DMS53 treated with DMSO at 0.1 percent for 48 hours (cell line): ENCODE data around the gene FASN.
A peak's percentile ranks its signal among the peaks of the same experiment; 100 is the strongest.

Experiments
- DNase-seq: peaks from one replicate; lab custom pipeline; 2025; ENCODE audit not compliant: unreplicated experiment; lab: John Stamatoyannopoulos, UW

The FASN gene

DNA sequence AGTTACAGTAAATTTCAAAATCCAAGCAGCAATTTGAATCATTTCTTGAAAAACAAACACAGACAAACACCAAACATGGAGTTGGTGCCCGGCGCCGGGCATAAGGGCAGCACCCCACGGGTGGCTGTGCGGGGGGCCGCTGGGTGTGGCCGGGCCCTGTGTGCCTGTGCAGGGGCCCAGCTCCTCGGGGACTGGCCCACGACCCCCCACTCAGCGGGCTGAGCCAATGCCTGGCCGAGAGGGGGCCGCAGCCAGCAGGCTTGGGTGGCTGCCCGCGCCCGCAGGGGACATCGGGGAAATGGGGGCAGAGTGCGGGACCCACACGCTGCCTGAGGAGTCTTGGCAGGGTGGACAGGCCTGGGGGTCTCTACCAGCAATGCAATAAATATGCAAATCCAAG, 19.6 kb downstream of the FASN start:
- no peak for DNase-seq

DNA sequence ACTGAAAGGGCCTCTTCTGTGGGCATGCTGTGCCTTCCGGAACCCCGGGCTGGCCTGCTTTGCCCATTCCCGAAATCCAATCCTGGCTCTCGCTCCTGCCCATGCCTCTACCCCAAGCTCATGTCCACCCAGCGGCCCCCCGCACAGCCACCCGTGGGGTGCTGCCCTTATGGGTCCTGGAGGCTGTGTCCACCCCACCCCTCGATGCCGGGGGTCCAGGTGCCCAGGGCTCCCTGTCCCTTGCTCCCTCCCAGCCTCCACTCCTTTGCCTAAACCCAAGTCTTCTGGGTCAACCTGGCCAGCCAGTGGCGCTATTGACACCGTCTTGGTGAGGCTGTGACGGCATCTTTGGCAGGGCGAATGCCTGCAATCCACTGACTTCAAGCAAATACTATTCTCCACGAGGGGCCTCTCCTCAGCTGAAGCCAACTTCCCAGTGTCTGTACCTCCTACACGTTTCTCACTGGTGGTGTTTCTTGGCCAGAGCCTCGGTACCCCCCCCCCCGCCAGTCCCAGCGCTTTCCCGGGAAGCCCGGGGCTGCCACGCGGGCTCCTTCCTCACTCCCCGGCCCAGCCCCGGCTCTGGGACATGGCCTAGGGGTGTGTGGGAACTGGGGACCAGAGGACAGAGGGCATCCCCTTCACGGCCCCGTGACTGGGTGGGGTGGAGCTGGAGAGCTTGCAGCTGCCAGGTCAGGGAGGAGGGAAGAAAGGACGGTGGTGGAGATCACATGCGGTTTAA, 20.2 kb downstream of the FASN start:
- DNase-seq: no peak

DNA sequence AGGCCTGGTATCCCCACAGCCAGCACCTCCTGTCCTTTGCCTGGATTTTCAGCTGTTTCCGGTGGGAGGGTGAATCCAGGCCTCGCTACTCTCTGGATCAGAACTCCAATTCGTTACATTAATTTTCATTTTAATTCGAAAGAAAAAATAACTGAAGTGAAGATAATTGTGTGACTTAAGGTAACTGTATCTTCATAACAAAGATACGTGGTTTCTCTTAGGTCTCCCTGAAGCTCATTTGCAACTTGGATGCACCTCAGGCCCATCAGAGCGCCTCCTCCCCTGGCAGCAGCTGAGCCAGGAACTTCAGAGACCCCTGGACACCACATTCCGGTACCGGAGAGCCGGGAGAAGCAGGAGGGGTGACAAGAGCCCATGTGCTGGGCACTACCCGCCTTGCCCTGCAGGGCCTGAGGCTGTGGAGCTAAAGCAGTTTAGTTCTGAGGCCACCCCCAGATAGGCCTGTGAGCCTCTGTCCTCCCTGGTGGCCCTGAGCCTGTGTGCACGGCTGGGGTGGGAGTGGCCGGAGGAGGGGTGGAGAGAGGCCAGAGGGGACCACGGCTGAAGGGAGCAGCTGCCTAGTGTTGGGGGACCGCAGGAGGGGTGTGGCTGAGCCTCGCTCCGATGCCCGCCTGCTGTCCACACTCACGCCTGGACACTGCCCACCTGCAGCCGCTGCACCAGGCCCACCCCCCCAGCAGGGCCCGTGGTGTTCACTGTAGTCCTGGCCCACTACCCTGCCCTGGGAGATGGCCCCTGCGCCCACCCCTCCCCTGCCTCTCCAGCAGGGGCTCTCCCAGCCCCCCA, 21.0 kb downstream of the FASN start:
- no peak for DNase-seq

DNA sequence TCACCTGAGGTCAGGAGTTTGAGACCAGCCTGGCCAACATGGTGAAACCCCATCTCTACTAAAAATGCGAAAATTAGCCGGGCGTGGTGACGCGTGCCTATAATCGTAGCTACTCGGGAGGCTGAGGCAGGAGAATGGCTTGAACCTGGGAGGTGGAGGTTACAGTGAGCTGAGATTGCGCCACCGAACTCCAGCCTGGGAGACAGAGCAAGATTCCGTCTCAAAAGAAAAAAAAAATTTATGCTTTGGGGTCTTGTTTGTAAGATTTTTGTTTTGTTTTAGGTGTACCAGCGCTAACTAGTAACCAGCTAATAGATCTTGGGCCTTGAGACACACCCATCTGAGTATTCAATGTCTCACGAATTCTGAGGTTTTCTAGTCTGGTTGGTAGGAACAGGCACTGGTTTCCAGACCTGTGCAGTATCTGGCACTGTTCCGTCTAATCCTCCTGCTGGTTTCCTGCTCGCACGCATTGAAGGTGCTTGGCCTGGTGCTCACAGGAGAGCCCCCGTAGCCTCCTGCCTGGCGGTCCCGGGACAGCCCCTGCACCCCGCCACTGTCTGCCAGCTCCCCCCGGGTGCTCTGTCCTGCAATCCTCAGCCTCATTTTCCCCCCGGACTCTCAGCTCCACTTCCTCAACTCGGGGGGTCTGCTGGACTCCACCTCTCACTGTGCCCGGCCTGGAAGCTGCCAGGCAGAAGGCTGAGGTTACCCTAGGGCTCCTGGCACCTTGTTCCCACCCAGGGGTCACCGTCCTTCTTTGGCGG, 21.8 kb downstream of the FASN start:
- no peak for DNase-seq

DNA sequence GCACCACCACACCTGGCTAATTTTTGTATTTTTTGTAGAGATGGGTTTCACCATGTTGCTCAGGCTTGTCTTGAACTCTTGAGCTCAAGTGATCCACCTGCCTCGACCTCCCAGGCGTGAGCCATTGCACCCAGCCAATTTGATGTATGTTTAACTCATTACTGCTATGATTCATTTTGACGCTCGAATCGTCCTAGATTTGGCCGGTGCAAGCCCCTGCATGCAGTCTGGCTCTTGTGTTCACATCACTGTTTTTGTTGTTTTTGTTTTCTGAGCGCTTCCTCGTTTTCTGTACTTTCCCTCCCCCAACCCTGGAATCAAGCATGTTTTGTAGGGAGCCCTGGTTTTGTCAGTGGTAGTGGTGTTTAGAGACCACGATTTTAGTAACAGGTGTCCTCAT, 24.6 kb downstream of the FASN start:
- no peak for DNase-seq

DNA sequence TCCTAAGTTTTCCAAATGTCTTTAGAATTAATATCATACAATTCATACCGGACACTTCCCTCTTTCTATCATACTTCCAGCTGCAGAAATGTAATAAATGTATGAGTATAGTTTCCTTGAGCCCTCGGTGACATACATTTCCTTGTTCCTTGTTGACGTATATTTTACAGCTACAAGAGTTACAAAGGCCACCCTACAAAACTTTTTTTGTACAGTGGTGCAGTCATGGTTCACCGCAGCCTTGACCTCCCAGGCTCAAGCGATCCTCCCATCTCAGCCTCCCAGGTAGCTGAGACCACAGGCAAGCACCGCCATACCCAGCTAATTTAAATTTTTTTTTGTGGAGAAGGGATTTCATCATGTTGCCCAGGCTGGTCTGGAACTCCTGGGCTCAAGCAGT, 25.2 kb downstream of the FASN start:
- no peak for DNase-seq

DNA sequence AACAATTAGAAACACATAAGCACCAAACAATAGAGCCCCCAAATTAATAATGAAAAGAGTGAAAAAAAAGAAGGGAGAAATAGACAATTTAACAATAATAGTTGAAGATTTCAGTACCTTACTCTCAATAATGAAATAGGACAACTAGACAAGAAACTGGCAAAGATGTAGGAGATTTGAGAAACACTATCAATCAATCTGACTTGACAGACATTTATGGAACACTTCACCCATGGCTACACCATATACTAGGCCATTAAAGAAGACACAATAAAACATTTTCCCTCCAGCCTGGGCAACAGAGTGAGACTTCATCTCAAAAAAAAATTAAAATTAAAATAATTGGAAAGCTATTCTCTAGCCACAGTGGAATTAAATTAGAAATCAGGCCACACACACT, 27.4 kb downstream of the FASN start:
- no peak for DNase-seq

DNA sequence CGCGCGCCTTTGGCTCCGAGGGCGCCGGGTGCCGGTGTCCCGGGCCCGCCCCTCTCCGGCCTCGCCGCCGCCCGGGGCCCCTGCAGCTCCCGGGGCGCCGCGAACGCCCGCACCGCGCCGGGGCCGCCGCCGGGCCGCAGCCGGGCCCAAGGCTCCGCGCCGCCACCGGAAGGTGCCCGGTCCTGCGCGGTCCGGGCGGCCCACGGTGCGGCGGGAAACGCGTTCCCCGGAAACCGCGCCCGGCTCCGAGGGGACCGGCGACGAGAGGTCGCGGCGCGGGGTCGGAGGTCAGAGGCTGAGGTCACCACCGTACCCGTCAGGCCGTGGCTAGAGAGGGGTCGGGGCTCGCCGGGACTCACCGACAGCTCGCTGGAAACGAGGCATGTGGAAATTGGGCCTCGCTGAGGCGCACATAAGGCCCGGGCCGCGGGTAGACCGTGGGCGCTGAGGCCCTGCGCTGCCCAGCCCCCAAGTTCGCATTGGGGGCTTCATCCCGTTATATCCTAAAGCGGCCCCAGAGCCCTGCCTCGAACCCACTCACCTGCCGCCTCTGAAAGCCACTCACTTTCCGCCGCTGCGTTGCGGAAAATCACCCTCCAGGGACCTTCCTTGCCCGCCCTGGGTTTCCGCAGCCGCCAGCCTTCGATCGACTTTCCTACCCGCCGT, 32.3 kb downstream of the FASN start, which contains the start of gene DUS1L:
DUS1L (minus strand) TSS at position 167 of the 666 bp plus-strand sequence. CDS start 745 bp downstream, outside the sequence.
- peak; percentile 15 for DNase-seq

DNA sequence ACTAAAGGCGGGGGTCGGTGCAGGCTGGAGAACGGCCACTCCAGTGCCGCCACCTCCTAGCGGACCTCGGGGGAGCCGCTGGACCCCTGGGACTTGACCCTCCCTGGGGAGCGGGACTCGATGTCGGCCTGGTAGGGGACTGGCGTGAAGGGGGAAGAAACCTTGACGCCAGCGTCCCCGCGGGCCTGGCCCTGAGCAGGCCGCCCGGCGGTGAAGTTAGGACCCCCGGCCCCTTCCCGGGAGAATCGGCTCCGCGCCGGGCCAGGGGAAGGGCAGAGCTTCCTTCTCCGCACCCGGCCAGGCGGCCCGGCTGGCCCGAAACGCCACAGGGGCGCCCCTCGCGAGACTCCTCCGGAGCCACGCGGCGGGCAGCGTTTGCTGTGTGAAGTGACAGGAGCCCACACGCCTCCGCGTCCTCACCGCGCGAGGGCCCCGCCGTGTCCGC, 32.8 kb downstream of the FASN start:
- DNase-seq: no peak

DNA sequence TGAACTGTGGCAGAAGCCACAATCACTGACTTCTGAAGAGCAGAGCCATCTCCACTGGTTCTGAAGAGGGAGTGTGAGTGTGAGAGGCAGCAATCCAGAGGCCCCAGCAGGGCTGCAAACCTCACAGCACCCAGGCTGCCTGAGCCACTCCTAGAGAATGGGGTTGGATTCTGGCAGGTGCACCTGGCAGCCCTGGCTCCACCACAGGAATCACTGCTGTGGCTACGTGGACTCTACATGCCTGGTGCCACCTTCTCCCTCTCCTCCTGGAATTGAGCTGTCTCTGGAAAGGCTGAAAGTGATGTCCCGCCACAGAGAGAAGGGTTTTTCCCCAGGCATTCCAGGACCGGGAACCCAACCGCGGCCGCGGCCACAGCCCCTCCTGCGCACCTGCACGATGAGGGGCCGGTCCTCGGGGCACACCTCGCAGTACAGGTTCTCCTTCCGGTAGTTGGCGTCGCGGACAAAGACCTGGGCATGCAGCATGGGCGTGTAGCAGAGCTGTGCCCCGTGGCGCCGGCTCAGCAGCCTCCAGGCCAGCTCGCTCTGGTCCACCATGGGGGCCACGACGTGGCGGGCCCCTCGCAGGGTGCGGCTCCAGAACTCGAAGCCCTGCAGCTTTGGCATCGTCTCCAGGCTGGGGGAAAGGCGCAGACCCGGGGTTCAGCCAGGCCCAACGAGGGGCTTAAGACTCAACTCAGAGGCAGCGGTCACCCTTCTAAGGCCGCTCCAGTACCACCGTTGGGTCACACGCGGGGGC, 33.4 kb downstream of the FASN start:
- peak; percentile 42 for DNase-seq

DNA sequence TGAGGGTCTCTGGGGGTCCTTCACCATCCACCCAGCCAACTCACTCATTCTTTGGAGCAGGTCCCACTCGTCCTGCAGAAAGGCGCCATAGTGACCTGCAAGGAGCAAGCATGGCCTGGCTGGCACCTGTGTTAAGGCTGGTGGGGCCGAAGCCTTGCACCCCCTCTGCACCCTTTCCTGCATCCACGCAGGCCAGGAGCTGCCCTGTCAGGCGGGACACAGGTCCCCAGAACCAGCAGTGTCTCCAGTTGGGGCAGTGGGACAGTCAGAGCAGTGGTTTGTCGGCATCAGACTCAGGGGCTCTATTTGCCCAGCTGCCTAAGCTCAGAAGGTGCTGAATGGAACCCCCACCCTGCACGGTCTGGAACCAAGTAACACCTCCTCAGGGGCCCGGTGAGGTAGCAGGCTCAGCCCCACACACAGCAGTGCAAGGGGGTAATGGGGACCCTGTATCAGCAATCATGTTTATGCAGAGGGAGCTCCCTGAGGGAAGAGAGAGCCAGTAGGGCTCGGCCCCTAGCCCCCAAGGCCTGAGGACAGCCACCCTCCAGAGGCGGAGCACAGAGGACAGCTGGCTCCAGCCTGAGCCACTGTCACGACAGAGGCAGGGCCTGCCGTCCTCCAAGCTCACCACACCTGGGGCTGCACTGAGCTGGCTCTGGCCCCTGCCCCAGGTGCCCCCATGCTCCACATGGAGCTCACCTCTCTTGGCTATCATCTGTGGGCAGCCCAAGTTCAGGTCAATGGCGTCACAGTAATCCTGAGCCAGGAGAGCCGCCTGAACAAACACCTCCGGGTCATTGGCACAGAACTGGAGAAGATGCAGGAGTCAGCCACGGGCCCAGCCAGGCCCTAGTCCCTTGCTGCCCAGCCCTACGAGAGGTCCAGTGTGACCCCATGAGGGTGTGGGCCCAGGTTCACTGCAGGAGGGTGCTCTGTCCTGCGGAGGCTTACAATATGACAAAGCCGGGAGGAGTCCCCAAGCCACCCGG, 34.3 kb downstream of the FASN start:
- DNase-seq: no peak

DNA sequence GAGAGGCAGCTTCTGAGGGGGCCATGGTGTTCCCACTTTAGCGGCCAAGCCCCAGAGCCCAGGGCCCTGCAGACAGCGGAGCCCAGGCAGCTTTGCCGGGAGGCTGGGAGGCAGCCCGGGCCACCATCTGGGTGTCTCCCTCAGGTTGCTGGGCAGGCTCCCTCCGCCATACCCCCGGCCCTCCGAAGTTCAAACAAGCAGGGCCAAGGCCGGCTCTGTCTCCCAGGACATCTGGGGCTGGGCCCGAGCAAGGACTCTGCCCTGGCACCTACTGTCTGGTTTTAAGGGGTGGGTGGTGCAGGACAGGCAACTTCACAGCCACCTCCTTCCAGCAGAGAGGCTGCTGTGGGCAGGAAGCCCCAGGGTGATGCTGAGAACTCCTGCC, 35.1 kb downstream of the FASN start:
- no peak for DNase-seq

DNA sequence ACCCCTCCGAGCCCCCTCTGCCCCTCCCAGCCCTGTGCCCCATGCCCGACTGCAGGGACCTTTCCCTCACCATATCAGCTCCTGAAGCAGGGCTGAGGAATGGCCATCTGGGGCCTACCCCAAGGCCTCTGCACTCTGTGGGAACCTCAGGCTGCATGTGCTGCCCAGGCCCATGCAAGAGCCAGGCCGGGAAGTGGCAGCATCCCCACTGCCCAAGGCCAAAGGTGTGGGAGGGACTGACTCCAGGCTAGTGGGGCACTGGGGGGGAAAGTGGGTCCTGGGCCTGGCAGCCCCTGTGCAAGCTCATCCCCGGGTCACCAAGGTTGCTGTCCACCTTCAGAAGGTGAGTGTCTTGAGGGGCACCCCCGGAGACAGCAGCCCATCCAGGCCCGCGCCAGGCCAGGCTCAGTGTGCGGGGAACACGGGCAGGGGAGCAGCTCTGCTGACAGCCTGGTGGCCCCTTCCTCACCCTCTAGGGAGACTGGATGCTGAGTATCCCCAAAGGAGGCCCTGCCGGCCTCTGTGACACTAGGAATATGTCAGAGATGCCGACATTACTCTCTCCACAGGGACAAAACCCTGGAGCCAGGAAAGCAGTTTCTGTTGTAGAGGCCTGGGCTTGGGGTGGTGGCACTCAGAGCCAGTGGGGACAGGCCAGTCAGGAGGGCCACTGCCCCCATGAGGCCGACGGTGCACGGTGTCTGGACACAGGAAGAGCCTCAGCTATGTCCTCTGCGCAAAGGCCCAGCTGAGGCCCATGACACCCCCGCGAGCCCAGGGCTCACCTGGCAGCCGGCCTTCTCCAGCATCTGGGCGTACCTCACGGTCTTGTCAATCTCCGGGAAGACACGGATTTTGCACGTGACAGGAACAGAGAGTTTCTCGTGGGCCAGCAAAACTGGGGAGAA, 35.7 kb downstream of the FASN start:
- DNase-seq: no peak

DNA sequence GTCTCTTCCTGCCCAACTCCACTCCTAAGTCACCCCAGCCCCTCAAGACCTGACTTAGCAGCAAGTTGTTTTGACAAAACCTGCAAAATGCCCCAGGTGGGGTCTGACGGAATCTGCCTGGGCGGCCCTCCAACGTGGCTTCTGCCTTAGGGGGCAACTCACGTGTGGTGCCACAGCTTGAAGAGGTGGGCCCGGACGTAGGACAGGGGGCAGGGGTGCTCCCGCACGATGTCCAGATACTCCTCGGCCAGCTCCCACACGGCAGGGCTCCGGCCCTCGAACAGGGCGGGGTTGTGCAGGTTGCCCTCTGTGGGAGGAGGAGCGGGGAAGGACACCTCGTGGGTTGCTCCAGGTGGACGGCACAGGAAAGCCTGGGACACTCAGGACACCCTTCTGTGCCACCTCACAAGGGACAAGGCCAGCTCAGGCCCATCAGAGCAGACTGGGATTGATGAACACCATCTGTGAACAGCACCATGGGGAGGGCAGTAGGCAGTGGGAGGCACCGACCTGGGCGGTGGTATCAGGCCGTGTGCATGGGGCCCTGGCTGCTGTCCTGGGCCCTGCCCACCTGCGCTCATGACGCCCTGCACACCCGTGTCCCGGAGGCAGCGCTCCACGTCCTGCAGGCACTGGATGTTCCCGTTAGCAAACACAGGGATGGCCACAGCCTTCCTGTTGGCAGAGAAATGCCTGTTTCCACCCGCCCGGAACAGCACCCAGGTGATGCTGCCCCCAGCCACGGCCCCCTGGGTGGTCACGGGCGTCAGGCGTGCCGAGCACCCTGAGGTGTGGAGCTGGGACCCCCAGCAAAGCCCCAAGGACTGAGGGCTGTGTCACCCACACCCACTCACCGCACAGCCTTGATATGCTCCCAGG, 36.8 kb downstream of the FASN start:
- no peak for DNase-seq

DNA sequence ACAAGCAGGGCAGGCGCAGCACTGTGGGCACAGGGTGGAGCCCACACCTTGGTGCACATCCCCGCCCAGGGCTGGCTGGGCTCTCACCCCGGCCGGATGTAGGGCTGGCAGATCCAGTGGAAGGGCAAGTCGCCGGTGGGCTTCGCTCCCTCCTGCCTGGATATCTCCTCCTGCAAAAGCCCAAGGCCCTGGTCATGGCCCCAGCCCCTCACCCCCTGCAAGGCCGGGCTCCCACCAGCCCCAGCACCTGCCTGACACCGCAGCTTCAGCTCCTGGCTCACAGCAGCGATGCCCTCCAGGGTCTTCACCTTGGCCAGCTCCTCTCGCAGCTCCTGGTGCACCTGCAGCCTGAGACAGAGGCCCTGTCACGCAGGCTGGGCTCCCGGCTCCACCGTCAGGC, 37.4 kb downstream of the FASN start:
- no peak for DNase-seq

DNA sequence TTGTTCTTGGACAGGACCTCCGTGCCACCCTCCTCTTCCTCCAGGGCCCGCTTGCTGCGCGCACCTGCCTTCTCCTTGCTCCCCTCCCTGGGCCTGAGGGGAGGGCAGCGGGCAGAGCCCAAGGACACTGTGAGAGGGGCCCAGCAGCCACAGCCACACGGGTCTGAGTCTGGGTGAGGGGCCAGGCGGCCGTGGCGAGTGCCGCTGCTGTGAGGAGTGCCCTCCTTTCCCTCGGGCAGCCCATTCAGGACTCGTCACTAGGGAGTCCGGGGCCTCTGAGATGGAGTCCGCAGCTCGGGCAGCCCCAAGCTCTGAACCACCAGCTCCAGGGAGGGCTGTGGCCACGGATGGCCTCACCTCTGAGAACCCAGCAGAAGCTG, 38.0 kb downstream of the FASN start:
- no peak for DNase-seq
